Measurements from ENCODE around the gene ZFP36L2.

GRCh38 chr2:43198263-43198662 is 28.1 kb downstream of the ZFP36L2 start:
- TF ChIP-seq POLR2A (IDR thresholded peaks at IDR 0.05) (no peak), CTCF (IDR thresholded peaks at IDR 0.05) (no peak), EP300 (IDR thresholded peaks at IDR 0.05) (no peak)

All from tibial nerve (tissue), 4 donors.